PC-3 (cell line): ENCODE measurements around the gene PIK3R5.

Experiments used
- CTCF ChIP-seq: fragments of 300-600 bp; sonication (generic); conservative IDR thresholded peaks from 2 replicates; pipeline ENCODE4 v1.5.1; 2017; ENCODE audit warnings: antibody characterized with exemption, low read depth, mild to moderate bottlenecking, low read length
- EZH2 ChIP-seq: fragments of 300-600 bp; sonication (generic); IDR thresholded peaks from one replicate; pipeline ENCODE4 v1.6.1; 2017; ENCODE audit warnings: antibody characterized with exemption, mild to moderate bottlenecking, low read length; ENCODE audit not compliant: unreplicated experiment

- TF ChIP-seq CTCF (no peak), EZH2 (no peak)
Observed at GRCh38 chr17:8896641-8897635, 68.6 kb downstream of the PIK3R5 start.
